GM19238 (cell line): ENCODE data around the gene HPN.
"Not testable (repeated sequence)": the region's sequence is repeated elsewhere in the genome, so short reads cannot be mapped to it uniquely, and the experiment has no call there.

ENCODE experiments used
- DNase-seq: peaks from one replicate; pipeline ENCODE4 v3.0.0; 2011; ENCODE audit warnings: low spot score; ENCODE audit not compliant: insufficient read length

HPN gene

GRCh38 chr19:35027009-35027408 lies 14.5 kb upstream of the HPN start:
- DNase-seq: no peak

DNA sequence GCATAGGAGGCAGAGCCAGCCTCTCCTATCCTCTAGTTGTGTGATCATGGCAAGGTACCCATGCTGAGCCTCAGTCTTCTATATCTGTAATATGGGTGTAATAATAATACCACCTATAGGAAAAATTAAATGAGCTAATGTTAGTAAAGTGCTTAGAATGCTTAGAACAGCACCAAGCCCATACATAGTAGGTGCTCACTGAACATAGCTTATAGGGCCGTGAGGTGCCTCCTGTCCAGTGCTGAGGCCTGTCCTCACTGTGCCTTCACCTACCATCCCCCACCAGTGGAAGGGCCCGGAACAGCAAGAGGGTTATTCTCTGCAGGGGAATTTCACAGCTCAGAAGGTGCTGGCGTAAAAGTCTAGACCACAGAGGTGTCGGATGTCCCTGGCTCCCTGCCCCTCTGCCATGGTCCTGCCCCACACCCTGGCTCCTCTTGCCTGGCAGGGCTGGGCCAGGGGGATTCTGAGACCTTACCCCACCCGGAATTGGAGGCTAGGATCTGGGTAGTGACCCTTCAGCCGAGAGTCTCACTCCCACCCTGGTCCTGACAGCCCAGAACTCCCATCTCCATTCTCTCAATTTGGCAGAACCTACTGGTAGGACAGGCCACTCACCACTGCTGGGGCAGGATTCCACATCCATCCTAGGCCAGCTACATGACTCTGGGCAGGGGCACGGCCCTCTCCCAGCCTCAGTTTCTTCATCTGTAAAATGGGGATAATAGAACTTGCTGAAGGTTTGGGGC lies 13.5 kb upstream of the HPN start:
- DNase-seq: no peak

- DNase-seq: not testable (repeated sequence)
These were observed 13.0 kb upstream of the HPN start for GRCh38 chr19:35028600-35028885.

DNA sequence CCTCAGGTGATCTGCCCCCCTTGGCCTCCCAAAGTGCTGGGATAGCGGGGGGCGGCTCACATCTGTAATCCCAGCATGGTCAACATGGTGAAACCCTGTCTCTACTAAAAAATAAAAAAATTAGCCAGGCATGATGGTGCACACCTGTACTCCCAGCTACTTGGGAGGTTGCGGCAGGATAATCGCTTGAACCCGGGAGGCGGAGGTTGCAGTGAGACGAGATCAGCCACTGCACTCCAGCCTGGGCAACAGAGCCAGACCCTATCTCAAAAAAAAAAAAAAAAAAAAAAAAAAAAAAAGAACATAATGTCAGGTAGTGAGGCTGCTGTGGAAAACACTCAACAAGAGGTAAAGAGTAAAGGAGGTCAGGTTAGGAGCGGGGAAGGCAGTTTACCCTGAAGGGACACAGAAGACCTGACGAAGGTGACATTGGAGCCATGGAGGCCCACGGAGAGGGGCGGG lies 12.2 kb upstream of the HPN start:
- DNase-seq: not testable (repeated sequence)

GRCh38 chr19:35029737-35030256 lies 11.7 kb upstream of the HPN start:
- DNase-seq: no peak

DNA sequence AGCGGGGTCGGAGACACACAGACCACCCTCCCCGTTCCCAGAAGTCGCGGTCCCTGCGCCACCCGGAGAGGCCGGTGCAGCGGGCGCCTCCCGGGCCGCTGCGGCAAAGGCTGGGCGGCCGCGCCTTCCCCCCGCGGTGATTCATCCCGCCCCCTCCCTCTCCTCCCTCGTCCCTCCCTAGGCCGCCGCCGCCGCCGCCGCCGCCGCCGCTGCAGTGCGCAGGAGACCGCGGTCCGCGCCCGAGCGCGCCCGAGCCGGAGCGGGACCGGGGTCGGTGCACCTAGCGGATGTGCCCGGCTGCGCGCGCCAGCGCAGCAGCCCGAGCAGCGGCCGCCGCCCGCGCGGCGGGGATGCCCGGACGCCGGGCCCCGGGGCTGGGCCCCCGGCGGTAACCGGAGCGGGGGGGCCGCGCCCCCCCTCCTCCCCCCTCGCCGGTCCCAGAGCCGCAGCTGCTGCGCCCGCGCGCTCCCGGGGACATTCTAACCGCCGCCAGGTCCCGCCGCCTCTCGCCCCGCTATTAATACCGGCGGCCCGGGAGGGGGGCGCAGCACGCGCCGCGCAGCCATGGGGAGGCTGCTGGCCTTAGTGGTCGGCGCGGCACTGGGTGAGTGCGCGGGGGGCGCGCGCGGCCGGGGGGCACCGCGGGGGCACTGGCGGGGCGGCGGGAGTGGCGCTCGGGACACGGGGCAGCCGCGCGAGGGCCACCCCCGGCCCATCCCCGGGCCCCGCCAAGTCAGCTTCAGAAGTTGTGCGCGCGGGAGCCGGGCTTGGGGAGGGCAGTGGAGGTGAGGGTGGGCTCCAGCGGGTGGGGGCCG lies 11.1 kb upstream of the HPN start, which contains the start of gene SCN1B:
Gene SCN1B (plus strand): TSS at position 214 of the 815 bp plus-strand sequence. CDS start 351 bp downstream, at position 565.
- DNase-seq: peak; percentile 37

DNA sequence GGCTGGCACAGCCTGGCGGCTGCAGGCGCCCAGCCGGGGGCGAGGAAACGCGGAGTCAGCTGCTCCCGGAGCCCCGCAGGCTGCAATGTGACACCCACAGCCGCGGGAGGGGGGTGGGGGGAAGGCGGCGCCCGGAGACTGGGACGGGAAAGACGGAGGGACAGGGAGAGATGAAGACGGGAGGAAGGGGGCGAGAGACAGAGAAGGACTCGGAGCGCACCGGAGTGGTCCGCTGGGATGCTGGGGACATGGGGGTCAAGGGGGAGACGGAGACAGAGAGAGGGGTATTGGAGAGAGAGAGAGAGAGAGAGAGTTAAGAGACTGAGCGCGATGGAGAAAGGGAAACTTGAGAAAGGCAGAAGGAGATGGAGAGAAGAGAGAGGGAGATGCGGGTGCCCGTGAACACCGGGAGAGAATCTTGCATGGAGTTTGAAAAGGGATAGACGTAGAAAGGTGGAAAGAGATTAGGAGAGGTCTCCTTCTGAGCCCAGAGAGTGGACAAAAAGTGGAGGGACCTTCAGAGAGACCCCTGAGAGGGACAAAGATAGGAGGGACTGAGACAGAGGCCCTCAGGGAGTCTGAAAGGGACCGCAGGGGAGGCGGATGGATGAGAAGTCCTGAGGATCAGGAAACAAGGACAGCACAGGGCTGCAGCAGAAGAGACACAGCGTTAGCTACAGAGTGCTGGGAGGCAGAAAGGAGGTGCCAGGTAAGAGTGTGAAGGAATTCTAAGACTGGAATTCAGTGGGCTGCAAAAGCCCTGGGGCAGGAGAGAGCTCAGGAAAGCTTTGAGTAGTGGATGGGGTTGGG lies 10.2 kb upstream of the HPN start:
- no peak for DNase-seq

DNA sequence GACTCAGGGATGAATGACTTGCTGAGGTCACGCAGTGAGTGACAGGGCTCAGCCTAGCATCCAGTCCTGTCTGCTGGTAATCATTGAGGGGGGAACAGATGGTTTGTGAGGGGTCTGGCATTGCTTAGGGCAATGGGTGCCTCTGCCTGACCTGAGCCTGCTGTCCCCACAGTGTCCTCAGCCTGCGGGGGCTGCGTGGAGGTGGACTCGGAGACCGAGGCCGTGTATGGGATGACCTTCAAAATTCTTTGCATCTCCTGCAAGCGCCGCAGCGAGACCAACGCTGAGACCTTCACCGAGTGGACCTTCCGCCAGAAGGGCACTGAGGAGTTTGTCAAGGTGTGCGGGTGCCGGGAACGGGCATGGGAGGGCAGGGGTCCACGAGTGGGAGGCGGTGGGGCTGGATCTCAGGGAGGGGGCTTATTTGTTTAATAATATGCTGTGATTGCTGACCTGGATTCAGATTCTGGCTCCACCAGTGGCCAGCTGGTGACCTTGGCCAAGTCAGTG lies 9.1 kb upstream of the HPN start:
- DNase-seq: no peak

GRCh38 chr19:35033067-35034004 lies 8.2 kb upstream of the HPN start:
- DNase-seq: no peak

GRCh38 chr19:35034005-35034502 lies 7.5 kb upstream of the HPN start:
- DNase-seq: no peak

- DNase-seq: no peak
These were observed 6.7 kb upstream of the HPN start for GRCh38 chr19:35034588-35035382.

DNA sequence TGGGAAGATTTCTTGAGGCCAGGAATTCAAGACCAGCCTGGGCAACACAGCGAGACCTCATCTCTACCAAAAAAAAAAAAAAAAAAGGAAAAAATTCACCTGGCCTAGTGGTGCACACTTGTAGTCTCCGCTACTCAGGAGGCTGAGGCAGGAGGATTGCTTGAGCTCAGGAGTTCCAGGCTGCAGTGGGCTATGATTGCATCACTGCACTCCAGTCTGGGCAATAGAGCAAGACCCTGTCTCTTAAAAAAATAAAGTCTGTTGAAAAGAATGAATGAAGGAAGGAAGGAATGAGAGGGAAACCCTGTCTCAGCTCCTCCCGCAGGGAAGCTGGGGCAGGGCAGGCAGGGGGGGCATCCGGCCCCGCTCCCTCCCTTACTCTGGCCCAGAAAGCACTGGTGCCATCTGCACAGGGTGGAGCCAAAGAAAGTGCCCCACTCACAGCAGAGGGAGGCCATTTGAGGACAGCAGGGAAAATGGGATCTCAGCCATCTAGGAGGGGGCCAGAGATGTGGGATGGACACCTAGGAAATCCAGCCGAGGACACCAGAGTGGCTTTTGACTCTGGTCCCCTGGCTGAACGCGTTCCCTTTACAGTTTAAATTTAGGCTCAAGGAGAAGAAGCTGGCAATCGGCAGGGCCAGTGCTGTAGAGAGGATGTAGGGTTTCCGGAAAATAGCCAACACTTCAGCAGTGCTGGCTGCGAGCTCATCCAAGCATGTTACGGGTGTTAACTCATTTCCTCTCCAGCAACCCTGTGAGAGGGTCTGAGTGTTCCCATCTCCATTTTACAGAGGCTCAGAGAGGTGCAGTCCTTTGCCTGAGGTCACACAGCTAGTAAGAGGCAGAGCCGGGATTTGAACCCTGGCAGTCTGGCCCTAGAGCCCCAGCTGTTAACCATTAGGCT lies 3.6 kb upstream of the HPN start:
- DNase-seq: peak; percentile 64

- no peak for DNase-seq
These were observed 2.7 kb upstream of the HPN start for GRCh38 chr19:35038623-35039512.

GRCh38 chr19:35039881-35040825 lies 1.4 kb upstream of the HPN start:
- DNase-seq: no peak

DNA sequence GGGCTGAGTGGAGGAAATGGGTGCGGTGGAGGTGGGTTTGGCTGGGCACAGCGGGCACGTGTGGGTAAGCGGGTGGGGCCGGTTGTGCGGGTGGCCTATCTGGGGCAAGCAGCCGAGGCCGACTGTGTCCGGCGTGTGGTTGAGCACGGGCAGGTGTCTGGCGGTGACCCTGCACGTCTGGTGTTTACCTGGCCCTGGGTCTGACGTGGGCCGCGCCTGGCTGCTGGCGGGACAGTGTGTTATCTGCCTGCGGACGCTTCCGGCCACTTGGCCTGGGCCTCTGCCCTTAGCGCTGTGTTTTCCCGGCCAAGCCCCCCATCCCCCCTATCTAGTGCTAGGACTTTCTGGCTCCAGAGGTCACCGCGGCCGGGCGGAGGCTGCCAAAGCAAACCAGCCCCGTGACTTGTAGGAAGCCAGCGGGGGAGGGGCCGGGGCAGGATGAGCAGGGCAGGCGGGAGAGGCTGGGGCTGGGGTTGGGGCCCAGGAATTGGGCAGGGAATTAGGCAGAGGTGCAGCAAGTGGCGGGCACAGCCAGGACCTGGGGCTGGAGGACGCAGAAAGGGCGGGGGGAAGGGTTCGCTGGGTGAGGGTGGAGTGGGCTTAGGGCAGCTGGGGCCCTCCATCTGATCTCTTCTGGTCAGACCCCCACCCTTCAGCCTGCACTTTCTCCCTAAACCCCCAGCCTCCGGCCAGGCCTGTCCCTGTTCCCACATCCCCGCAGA lies 534 bp upstream of the HPN start:
- no peak for DNase-seq
